Head of caudate nucleus (tissue), 42 donors: ENCODE results near the gene HLA-DQB1.
"Not testable (repeated sequence)": the region's sequence is repeated elsewhere in the genome, so short reads cannot be mapped to it uniquely, and the experiment has no call there.

ENCODE experiments used
- DNase-seq, 42 donors: peaks; one replicate each; pipeline versions ENCODE4 v3.0.0 to v3.0.0-alpha.2; 2020 to 2021; ENCODE audit warnings: mixed read lengths in 7 of 42
- intact Hi-C: fragments of 100-400 bp; cut with DNase I; formaldehyde crosslinking; loops from one replicate; pipeline ENCODE4 v1.15.0; 2022

The HLA-DQB1 gene

DNA sequence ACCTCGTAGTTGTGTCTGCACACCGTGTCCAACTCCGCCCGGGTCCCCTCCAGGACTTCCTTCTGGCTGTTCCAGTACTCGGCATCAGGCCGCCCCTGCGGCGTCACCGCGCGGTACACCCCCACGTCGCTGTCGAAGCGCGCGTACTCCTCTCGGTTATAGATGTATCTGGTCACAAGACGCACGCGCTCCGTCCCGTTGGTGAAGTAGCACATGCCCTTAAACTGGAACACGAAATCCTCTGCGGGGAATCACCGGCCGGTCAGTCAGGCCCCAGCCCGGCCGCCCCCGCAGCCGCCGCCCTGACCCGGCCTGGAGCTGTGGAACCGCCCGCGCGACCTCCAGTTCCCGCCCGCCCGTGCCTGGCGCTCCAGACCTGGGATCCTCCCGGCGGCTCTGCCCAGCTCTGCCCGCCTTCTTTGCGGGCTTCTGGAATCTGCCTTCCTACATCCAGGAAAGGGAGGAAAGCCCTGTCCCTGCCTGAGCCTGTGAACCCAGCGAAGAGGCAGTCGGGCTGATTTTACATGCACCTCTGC is 1.6 kb downstream of the HLA-DQB1 start:
- intact Hi-C loops: no loop called here
- DNase-seq: peak in 15 of 42 donors; percentile 2 to 49 (median 15)

DNA sequence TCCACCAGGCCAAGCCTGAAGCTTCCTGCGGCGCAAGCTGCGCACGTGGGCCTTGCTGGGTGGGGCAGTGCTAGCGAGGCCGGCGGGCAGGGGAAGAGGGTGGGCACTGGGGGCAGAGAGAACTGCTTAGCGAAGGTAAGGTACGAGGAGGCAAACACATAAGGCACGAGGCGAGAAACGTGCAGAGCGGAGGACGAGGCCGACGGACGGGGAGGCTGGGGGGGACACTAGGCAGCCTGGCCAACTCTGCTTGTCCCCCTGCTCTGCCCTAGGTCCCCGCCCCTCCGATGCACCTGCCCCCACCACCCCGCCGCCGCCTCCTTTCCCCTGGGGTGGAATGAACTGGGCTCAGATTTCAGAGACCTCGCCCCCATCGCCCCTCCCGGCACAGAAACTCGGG is 2.1 kb downstream of the HLA-DQB1 start:
- no peak for DNase-seq
- intact Hi-C loops: no loop called here

DNA sequence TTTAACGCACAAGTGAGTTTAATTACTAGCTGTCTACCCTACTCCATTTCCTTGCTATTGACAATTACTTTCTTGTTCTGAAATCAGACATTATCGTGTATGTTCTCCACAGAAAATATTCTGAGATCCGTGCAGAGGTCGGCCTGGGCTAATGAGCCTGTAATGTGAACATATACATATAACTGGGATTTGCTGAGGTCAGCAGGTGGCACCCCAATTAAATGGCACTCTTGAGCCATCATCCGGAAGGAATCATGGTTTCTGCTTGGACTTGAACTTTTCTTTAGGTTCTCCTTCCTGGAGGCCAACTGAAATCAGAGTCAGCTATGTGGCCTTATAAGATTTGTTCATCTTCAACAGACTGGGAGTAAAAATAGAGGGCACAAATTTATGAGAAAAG is 3.6 kb downstream of the HLA-DQB1 start:
- intact Hi-C loops: no loop called here

DNA sequence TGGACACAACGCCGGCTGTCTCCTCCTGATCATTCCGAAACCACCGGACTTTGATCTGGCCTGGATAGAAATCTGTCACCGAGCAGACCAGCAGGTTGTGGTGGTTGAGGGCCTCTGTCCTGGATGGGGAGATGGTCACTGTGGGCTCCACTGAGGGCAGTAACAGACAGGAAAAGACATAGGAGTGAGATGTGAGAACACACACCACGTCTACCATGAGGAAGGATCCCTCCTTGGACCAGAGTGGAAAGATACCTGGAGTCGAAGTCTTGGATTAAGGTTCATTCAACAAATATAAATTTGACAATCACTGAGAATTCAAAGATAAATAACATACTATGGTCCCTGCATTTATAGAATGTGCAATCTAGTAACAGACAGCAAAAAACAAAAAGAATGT is 4.4 kb downstream of the HLA-DQB1 start:
- no peak for DNase-seq
- intact Hi-C loops: no loop called here

More for the DNA sequence above, 3.6 kb downstream of the HLA-DQB1 start:
- no peak for DNase-seq

DNA sequence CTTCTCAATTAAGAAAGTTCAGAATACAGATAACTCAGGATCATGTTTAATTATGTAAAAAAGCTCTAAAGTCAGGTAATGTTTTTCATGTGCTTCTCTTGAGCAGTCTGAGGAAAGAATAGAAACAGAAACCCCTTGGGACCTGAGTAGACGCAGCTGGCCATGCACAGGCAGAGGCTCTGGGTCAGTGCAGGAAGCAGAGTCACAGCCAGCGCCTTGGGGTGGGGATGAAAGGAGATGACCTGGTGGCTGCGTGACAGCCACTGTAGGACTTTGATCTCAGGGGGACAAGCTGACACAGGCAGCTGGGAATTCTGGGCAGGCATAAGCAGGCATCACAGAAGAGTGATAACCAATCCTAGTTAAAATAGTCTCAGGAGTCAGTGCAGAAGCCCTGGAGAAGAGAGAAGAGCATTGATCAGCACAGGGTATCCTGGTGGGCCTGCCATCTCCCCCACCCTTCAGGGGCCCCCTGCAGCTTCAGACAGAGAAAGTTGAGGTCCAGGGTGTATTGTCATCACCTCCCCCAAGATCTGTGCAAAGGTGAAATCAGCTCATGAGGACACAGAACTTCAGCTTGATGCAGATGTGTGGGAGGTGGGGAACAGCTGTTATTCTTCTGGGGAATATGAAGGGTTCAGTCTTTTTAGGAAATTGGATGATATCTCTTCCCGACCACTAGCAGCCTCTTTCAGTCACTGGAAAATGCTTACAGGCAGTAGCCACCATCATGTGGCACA is 6.4 kb downstream of the HLA-DQB1 start:
- no peak for DNase-seq
- intact Hi-C loops: no loop called here

DNA sequence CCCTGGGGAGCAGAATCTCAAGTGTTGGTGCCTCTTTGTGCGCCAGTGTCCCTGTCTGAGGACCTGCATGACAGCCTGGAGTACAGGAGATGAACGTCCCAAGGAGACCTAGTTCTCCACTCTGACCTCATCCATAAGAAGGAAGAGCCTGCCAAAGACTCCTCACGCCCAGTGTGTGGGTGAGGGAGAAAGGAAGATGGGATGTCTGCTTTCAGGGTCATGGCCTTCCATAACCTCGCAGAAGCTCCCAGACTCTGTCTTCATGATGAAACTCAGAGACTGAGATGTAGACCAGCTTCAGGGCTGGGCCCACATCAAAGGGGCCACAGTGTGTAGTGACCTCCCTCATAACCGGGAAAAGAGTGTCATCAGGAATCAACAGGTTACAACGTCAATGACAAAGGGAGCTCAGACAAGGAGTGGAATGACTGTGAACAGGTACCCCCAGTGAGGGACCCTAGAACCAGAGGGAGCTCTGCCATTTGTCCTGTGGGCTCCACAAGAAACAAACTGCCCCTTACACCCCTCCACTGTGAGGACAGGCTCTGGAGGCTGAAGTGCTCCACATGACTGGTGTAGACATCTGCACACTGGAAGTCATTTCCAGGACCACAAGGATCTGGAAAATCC is 8.1 kb downstream of the HLA-DQB1 start:
- intact Hi-C loops: no loop called here
- no peak for DNase-seq

DNA sequence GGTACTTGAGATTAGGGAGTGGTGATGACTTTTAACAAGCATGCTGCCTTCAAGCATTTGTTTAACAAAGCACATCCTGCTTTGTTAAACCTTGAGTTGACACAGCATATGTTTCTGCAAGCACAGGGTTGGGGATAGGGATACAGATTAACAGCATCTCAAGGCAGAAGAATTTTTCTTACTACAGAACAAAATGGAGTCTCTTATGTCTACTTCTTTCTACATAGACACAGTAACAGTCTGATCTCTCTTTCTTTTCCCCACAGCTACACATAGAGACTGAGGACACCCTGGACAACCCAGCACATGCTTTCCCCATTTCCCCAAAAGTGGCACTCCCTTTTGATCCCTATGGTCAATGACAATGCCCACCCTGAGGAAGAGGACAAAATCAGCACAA is 8.6 kb downstream of the HLA-DQB1 start:
- DNase-seq, intact Hi-C loops: not testable (repeated sequence)

DNA sequence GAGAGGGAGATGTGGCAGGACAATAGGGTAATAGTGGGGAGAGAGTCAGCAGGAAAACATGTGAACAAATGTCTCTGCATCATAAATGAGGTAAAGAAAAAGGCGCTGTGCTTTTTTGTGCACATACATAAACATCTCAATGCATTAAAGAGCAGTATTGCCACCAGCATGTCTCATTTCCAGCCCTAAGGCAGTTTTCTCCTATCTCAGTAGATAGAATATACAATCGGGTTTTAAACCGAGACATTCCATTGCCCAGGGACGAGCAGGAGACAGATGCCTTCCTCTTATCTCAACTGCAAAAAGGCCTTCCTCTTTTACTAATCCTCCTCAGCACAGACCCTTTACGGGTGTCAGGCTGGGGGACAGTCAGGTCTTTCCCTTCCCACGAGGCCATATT is 9.1 kb downstream of the HLA-DQB1 start:
- DNase-seq, intact Hi-C loops: not testable (repeated sequence)

DNA sequence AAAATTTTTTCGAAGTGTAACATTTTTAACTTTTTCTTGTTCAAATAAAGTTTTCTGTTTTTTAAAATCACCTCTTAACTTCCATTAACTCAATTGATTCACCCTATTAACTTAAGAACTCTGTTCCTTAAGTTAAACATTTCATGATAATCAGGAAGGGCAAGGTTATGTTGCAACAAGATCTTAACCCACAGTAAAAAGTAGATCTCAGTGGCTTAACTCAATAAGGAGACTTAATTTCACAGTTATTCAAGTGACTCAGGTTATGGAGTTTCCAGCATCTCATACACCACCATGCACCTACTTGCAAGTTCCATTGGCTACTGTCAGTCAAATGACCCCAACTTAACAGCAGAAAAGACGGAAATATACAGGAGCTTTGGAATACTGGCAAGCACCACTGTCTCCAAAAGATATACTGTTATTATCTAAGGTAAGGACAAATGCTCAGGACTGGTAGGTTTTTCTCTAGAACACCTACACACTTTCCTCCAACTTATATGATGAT is 11.2 kb downstream of the HLA-DQB1 start:
- no peak for DNase-seq
- intact Hi-C loops: no loop called here

DNA sequence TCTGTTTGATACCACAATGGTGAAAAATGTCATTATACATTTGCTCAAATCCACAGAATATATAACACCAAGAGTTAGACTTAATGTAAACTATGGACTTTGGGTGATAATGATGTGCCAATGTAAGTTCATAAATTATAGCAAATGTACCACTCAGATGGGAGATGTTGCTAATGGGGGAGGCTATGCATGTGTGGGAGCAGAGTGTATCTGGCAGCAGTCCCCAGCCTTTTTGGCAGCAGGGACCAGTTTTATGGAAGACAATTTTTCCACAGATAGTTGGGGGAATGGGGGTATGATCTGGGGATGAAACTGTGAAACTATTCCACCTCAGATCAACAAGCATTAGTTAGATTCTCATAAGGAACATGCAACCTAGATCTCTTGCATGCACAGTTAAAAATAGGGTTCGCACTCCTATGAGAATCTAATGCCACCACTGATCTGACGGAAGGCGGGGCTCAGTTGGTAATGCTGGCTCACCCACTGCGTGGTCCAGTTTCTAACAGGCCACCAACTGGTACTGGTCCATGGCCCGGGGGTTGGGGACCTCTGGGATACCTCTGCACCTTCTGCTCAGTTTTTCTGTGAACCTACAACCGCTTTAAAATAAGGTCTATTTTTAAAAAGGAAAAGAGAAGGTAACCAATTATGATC is 21.3 kb downstream of the HLA-DQB1 start:
- no peak for DNase-seq
- intact Hi-C loops: no loop called here

DNA sequence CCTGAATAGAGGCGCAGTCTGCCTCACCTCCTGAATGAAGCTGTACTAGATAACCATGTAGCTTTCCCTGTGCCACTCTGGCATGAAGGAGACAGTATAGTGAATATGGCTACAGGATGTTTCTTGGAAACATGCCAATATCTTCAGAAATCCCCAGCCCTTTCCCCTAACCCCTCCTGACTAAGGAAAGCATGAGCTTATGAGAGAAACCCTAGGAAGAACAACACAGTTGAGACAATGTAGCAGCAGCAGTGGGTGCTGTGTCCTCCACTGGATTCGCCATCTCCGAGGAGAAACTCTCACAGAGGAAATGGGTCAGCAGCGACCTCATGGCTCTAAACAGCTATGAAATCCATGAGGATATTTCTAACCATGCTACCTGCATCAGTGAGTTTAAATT is 22.6 kb downstream of the HLA-DQB1 start:
- intact Hi-C loops: no loop called here
- no peak for DNase-seq

DNA sequence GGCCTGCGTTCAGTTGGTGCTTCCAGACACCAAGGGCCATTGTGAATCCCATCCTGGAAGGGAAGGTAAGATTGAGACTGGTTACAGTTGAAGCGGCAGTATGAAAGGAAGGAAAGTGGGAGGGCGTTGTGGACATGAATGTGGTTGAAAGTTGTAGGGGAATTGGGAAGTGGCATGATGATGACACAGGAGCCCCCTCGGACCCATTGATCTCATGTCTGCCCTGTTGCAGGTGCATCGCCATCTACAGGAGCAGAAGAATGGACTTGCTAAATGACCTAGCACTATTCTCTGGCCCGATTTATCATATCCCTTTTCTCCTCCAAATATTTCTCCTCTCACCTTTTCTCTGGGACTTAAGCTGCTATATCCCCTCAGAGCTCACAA is 23.7 kb downstream of the HLA-DQB1 start:
- DNase-seq: no peak
- intact Hi-C loops: no loop called here

DNA sequence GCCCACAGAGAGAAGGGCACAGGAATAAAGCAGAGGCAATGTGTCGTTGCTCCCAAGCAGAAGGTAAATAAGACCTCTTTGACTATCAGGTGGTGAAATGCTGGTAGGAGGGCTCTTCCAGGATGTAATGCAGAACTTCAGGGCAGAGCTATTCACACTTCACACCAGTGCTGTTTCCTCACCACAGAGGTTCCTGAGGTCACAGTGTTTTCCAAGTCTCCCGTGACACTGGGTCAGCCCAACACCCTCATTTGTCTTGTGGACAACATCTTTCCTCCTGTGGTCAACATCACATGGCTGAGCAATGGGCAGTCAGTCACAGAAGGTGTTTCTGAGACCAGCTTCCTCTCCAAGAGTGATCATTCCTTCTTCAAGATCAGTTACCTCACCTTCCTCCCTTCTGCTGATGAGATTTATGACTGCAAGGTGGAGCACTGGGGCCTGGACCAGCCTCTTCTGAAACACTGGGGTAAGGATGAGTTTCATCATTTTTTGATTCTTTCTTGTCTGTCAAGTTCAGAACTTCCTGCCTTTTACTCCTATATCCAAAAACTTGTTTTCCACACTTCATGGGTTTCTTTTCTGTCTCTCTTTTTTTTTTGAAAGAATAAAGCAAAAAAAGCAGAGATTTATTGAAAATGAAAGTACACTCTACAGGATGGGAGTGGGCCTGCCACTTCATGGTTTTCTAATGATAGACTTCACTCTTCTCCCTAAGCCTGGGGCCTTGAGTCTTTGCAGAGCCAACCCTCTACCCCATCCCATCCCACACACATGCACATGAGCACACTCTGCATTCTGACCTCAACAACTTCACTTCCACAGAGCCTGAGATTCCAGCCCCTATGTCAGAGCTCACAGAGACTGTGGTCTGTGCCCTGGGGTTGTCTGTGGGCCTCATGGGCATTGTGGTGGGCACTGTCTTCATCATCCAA is 24.4 kb downstream of the HLA-DQB1 start:
- DNase-seq, intact Hi-C loops: not testable (repeated sequence)

DNA sequence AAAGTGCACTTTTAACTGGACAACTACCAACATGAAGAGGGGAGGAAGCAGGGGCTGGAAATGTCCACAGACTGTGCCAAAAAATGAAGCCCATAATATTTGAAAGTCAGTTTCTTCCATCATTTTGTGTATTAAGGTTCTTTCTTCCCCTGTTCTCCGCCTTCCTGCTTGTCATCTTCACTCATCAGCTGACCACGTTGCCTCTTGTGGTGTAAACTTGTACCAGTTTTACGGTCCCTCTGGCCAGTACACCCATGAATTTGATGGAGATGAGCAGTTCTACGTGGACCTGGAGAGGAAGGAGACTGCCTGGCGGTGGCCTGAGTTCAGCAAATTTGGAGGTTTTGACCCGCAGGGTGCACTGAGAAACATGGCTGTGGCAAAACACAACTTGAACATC is 25.3 kb downstream of the HLA-DQB1 start:
- DNase-seq: no peak
- intact Hi-C loops: no loop called here

DNA sequence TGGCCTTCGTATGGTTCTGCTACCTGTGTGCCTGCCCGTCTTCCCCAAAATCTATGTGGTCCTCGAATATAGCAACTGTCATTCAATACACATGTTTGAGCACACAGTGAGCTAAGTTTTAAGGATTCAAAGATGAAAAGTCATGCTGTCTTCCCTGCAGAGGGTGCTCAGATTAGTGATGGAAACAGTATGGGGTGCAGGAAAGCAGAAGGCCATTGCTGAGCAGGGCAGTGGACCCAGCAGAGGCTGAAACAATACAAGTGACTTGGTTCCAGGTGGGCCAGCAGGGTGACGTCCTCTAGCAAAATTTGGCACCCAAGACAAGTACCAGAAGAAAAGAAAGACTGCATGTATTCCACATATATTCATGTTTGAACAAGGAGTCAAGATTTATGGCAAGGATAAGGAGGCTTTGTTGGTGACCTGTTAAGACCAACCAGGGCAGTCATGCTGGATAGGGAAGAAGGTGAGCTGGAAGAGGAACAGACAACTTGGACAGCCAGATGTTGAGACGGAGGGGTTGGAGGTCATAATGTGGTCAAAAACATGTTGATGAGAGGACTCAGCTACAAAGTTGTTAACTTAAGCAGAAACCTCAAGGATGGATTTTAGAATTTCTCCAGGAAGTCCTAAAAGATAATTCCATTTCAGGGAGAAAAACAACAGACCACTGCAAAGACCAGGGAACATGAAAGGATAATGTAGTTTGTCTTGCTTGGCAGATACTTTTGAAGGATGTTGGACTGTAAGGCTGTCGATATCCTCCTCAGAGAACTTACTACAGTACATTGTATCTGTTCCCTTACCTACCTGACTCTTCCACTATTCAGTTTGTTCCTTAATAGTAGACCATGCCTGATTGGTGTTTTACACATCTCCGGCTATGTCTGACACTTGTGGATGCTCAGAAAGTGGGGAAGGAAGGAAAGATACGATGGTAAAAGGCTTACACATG is 26.7 kb downstream of the HLA-DQB1 start:
- intact Hi-C loops: no loop called here
- DNase-seq: no peak

DNA sequence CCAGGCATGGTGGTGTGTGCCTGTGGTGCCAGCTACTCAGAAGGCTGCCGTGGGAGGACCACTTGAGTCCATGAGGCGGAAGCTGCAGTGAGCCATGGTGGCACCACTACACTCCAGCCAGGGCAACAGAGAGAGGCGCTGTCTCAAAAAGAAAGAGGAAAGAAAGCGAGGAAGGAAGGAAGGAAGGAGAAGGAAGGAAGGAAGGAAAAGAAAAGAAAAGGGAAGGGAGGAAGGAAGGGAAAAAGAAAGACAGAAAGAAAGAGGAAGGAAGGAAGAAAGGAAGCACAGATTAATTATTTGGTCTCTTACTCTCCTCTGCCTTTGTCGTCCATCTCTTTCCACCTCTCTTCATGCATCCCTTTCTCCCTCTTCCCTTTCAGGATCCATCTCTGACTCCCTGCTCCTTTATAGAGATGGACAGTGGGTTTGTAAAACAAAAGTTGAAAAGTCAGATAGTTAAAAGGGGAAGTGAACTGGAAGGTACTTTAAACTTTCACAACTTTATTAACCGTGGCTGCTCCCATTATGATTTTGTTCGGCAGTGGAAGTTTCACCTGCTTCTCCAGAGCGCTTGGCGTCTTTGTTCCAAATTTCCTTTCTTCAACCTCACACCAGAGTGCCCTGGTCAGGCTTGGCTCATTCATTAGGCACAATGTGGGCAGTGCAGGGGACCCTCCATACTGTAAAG is 27.8 kb downstream of the HLA-DQB1 start:
- intact Hi-C loops: no loop called here
- no peak for DNase-seq

DNA sequence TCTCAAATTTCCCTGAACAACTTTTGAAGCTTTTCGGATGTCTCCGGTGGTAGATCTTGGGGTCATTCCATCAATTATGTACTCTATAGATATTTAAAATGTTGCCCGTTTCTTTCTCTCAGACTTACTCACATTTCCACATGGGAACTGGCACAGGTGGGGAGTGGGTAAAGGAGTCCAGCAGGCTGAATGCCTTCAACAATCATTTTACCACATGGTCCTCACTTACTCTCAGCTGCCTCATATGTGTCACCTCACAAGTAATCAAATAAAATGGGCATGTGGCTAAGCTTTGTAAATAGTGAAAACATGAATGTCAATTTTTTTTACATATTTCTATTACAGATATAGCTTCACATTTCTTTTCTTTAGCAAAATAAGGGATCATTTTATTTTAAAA is 28.6 kb downstream of the HLA-DQB1 start:
- DNase-seq: no peak
- intact Hi-C loops: no loop called here
